Measurements from ENCODE around the gene GBP7. TPM values are rescaled to one million over a fixed set of nuclear protein-coding genes. Genes with fewer than 3 reads are reported as not detected.

The GBP7 gene
- total and polyA plus RNA-seq, 11 donors = 0.16 to 0.17 TPM; not detected in 9

- Histone ChIP-seq H3K4me1 (peaks cover 0 to 76% (median 20%) of the 10 kb centered on the region in 12 donors), H3K4me3 (peak within 1 kb of the TSS; percentile 24 to 75 (median 54)), H3K36me3 (peaks cover 0 to 13% (median 7%) of the 10 kb centered on the region in 9 donors), H3K27me3 (no peaks in the 10 kb centered on the region), H3K27ac (peak within 1 kb of the TSS in 11 of 12 donors; percentile 64 to 96 (median 78)), H3K9me3 (no peaks in the 10 kb centered on the region)
- peak; percentile 40 to 89 (median 88) for ATAC-seq
- no peak for DNase-seq
- TF ChIP-seq POLR2A (IDR thresholded peaks at IDR 0.05) (peak in 1 of 2 donors; percentile 44), CTCF (IDR thresholded peaks at IDR 0.05) (no peak)
- intact Hi-C loops (cut with DNase I) = no loop called here
- WGBS, 4 donors = 22 to 32% (median 28%) methylated on average over 6 of the region's 6 CpGs
These were observed 49.8 kb downstream of the GBP7 start, which contains the start of gene GBP2 for GRCh38 chr1:89125913-89126580. Gene GBP2 (minus strand): TSS chr1:89126114. CDS start chr1:89121966, 4,148 bp downstream.

GRCh38 chr1:89125240-89125912 lies 50.4 kb downstream of the GBP7 start:
- ATAC-seq = peak; percentile 21 to 71 (median 47)
- peak overlapping the region in 11 of 12 donors; percentile 64 to 96 (median 78) for H3K27ac ChIP-seq
- peaks cover 0 to 72% (median 17%) of the 10 kb centered on the region in 12 donors for H3K4me1 ChIP-seq
- no peak for TF ChIP-seq CTCF (IDR thresholded peaks at IDR 0.05)
- WGBS, 4 donors = 36 to 55% (median 38%) methylated on average over 3 of the region's 3 CpGs
- peaks cover 0 to 20% (median 14%) of the 10 kb centered on the region in 9 donors for H3K36me3 ChIP-seq
- peak overlapping the region; percentile 24 to 75 (median 54) for H3K4me3 ChIP-seq
- intact Hi-C loops (cut with DNase I) = no loop called here
- H3K27me3 ChIP-seq = no peaks in the 10 kb centered on the region
- no peak for DNase-seq
- H3K9me3 ChIP-seq = no peaks in the 10 kb centered on the region

GRCh38 chr1:89121641-89122040 lies 54.2 kb downstream of the GBP7 start:
- intact Hi-C loops (cut with DNase I) = loop anchor here in 2 of 10 donors (5.0 kb wide), 2 partner anchors 76 to 236 kb away; partner anchors contain the start of gene GBP4 (in 1 of the 2)
- peaks cover 0 to 57% (median 51%) of the 10 kb centered on the region in 9 donors for H3K36me3 ChIP-seq
- DNase-seq (no peak), ATAC-seq (no peak)
- 96 to 98% (median 97%) methylated on average over 8 of the region's 8 CpGs for WGBS, 4 donors
- no peaks in the 10 kb centered on the region for H3K27me3 ChIP-seq
- TF ChIP-seq CTCF (IDR thresholded peaks at IDR 0.05) (no peak), POLR2A (IDR thresholded peaks at IDR 0.05) (no peak)
- H3K9me3 ChIP-seq = no peaks in the 10 kb centered on the region
- H3K27ac ChIP-seq = no peak overlapping the region
- H3K4me3 ChIP-seq = no peak overlapping the region
- peaks cover 0 to 43% (median 6%) of the 10 kb centered on the region in 12 donors for H3K4me1 ChIP-seq

GRCh38 chr1:89114662-89115061 lies 61.1 kb downstream of the GBP7 start:
- Histone ChIP-seq H3K27me3 (no peaks in the 10 kb centered on the region), H3K27ac (no peak overlapping the region), H3K9me3 (no peaks in the 10 kb centered on the region), H3K4me3 (no peak overlapping the region), H3K36me3 (peaks cover 0 to 100% (median 100%) of the 10 kb centered on the region in 9 donors), H3K4me1 (peaks cover 0 to 5% (median 0%) of the 10 kb centered on the region in 12 donors)
- DNase-seq = no peak
- intact Hi-C loops (cut with DNase I) = loop anchor here in 1 of 10 donors (5.0 kb wide), 1 partner anchor 42 kb away; no protein-coding TSS in a partner anchor
- ATAC-seq = no peak
- TF ChIP-seq POLR2A (IDR thresholded peaks at IDR 0.05) (no peak), CTCF (IDR thresholded peaks at IDR 0.05) (no peak)
- 79 to 82% (median 80%) methylated on average over 2 of the region's 2 CpGs for WGBS, 4 donors
